ENCODE data around the gene CCDC88A.

- TF ChIP-seq CTCF (IDR thresholded peaks at IDR 0.05) (no peak), POLR2A (IDR thresholded peaks at IDR 0.05) (no peak)
Measured at GRCh38 chr2:55391615-55392242, 27.9 kb downstream of the CCDC88A start.

Data from lower leg skin (tissue), 3 donors.